ENCODE data around the gene ACSL1.

The ACSL1 gene

GRCh38 chr4:184826691-184827270, 1.0 kb upstream of the ACSL1 start:
- no peak for FAIRE-seq
- DNase-seq (ENCODE audit: insufficient read length, low spot score) = no peak

GRCh38 chr4:184825141-184825895, 450 bp downstream of the ACSL1 start:
- no peak for TF ChIP-seq POLR2A (IDR thresholded peaks at IDR 0.05; ENCODE audit: low read depth, low read length)
- no peak for FAIRE-seq
- DNase-seq (ENCODE audit: insufficient read length, low spot score) = peak; percentile 33

More at GRCh38 chr4:184826691-184827270, 1.0 kb upstream of the ACSL1 start:
- TF ChIP-seq POLR2A (IDR thresholded peaks at IDR 0.05; ENCODE audit: low read depth, low read length) = no peak

- TF ChIP-seq POLR2A (IDR thresholded peaks at IDR 0.05; ENCODE audit: low read depth, low read length) = no peak
- FAIRE-seq (no peak), DNase-seq (ENCODE audit: insufficient read length, low spot score) (no peak)
Measured at GRCh38 chr4:184824776-184825084, 1.0 kb downstream of the ACSL1 start.

- no peak for FAIRE-seq
- no peak for TF ChIP-seq POLR2A (IDR thresholded peaks at IDR 0.05; ENCODE audit: low read depth, low read length)
- no peak for DNase-seq (ENCODE audit: insufficient read length, low spot score)
Measured at GRCh38 chr4:184824081-184824775, 1.5 kb downstream of the ACSL1 start.

- FAIRE-seq (no peak), DNase-seq (ENCODE audit: insufficient read length, low spot score) (no peak)
- no peak for TF ChIP-seq POLR2A (IDR thresholded peaks at IDR 0.05; ENCODE audit: low read depth, low read length)
Measured at GRCh38 chr4:184823014-184823413, 2.8 kb downstream of the ACSL1 start.

- no peak for TF ChIP-seq POLR2A (IDR thresholded peaks at IDR 0.05; ENCODE audit: low read depth, low read length)
- no peak for DNase-seq (ENCODE audit: insufficient read length, low spot score)
- no peak for FAIRE-seq
Measured at GRCh38 chr4:184822356-184822755, 3.4 kb downstream of the ACSL1 start.

GRCh38 chr4:184821242-184821641, 4.5 kb downstream of the ACSL1 start:
- DNase-seq (ENCODE audit: insufficient read length, low spot score) = no peak
- FAIRE-seq = no peak
- no peak for TF ChIP-seq POLR2A (IDR thresholded peaks at IDR 0.05; ENCODE audit: low read depth, low read length)

GRCh38 chr4:184819786-184820185, 6.0 kb downstream of the ACSL1 start:
- DNase-seq (ENCODE audit: insufficient read length, low spot score) = no peak
- FAIRE-seq = no peak
- no peak for TF ChIP-seq POLR2A (IDR thresholded peaks at IDR 0.05; ENCODE audit: low read depth, low read length)

- FAIRE-seq (no peak), DNase-seq (ENCODE audit: insufficient read length, low spot score) (no peak)
- no peak for TF ChIP-seq POLR2A (IDR thresholded peaks at IDR 0.05; ENCODE audit: low read depth, low read length)
Measured at GRCh38 chr4:184818216-184818564, 7.6 kb downstream of the ACSL1 start.

- no peak for DNase-seq (ENCODE audit: insufficient read length, low spot score)
- no peak for FAIRE-seq
- no peak for TF ChIP-seq POLR2A (IDR thresholded peaks at IDR 0.05; ENCODE audit: low read depth, low read length)
Measured at GRCh38 chr4:184817494-184818215, 8.1 kb downstream of the ACSL1 start.

GRCh38 chr4:184816962-184817361, 8.8 kb downstream of the ACSL1 start:
- TF ChIP-seq POLR2A (IDR thresholded peaks at IDR 0.05; ENCODE audit: low read depth, low read length) = no peak
- FAIRE-seq (no peak), DNase-seq (ENCODE audit: insufficient read length, low spot score) (no peak)

- FAIRE-seq = no peak
- TF ChIP-seq POLR2A (IDR thresholded peaks at IDR 0.05; ENCODE audit: low read depth, low read length) = no peak
- peak; percentile 47 for DNase-seq (ENCODE audit: insufficient read length, low spot score)
Measured at GRCh38 chr4:184815046-184815877, 10.5 kb downstream of the ACSL1 start.

GRCh38 chr4:184814686-184815045, 11.1 kb downstream of the ACSL1 start:
- DNase-seq (ENCODE audit: insufficient read length, low spot score) = no peak
- TF ChIP-seq POLR2A (IDR thresholded peaks at IDR 0.05; ENCODE audit: low read depth, low read length) = no peak
- no peak for FAIRE-seq
